Measurements from ENCODE around the gene CDH26.
A peak's percentile ranks its signal among the peaks of the same experiment; 100 is the strongest.

The CDH26 gene

DNA sequence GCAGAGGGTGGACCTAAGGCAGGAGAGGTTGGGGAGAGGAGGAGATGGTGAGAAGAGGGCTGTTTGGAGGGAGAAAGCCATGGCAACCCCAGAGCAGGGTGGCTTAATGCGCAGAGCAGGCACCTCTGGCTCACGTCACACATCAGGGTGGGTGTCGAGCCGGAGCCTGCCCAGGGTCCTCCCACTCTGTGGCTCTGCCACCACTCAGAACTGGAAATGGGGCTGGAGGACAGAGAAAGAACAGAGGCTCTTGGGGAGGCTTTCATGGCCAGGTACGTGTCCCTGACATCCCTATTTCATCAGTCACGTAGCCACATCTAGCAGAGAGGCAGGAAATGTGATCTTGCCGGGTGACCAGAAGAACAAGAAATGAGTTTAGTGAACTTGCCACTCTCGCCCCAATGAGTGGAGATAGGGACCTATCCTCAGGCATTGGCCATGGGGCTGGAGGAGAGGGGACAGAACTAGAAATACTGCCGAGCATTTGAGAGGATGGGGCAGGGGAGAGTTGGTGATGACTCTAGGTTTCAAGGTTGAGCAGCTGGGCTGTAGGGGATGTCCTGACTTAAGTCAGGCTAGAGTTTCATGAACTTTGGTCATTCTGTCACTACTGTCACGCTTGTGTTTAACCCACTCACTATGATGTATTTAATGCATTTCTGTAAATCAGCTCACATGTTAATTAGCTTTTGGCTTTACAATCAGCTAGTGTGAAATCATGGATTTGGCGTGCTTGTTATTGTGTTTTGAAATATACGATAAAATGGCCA is 52.7 kb downstream of the CDH26 start:
- DNase-seq, result no peak

- DNase-seq, result no peak
These were observed 53.6 kb downstream of the CDH26 start for GRCh38 chr20:60011512-60012507.

GRCh38 chr20:60013296-60014139 is 55.3 kb downstream of the CDH26 start:
- DNase-seq, result no peak

DNA sequence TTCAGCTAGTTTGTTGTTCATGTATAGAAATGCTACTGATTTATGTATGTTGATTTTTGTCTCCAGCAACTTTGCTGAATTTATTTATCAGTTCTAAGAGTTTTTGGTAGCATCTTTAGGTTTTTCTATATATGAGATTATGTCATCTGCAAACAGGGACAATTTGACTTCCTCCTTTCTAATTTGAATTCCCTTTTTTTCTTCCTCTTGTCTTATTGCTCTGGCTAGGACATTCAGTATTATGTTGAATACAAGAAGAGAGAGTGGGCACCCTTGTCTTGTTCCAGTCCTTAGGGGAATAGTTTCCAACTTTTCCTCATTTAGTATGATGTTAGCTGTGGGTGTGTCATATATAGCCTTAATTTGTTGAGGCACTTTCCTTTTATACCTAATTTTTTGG is 58.2 kb downstream of the CDH26 start:
- DNase-seq, result no peak

GRCh38 chr20:60020251-60020650 is 62.0 kb downstream of the CDH26 start:
- DNase-seq, result no peak

DNA sequence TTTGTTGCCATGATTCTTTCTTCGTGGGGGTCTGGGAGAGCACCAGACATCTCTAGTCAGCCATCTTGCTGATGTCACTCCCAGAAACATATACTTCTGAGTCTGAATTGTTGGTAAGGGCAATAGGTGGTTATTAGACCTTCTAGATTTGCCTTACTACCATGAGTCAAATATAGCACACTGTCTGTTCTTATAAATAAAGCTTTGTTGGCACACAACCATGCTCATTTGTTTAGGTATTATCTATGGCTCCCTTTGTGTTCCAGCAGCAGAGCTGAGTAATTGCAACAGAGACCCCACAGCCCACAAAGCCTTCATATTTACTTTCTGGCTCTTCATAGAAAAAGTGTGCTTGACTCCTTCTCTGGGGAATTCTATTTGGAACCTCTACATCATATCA is 62.9 kb downstream of the CDH26 start:
- DNase-seq, result no peak

DNA sequence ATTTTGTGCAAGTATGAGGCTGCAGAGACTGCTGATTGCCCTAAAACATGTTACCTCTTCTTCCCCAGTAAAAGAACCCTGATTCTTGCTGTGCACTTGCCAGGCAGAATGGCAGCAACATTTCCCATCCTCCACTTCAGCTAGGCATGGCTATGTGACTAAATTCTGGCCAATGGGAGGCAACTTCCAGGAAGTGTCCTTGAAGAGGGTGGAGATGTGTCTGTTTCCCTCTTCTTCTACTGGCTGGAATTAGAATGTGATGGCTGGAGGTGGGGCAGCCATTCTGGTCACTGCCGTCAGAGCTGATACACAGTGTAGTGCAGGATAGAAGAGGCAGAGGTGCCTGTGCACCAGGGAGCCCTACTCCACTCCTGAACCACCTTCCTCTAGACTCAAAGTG is 64.6 kb downstream of the CDH26 start:
- no peak for DNase-seq

DNA sequence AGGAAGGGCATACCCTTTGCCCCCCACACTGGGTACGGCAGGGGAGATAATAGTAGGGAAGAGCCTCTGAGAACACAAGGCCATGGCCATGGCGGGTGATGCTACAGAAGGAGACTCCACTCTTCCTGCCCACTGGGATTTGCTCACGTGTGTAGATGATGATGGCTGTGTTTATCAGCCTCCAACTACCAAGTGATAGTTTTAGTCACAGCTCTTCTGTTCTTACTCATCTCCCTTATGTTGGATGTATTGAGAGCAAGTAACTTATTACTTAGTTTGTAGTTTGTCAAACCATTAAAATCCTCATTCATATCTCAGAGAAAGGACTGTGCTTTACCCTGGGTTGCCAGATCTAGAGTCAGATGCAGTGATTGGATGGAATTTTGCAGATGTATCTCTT is 66.0 kb downstream of the CDH26 start:
- no peak for DNase-seq

DNA sequence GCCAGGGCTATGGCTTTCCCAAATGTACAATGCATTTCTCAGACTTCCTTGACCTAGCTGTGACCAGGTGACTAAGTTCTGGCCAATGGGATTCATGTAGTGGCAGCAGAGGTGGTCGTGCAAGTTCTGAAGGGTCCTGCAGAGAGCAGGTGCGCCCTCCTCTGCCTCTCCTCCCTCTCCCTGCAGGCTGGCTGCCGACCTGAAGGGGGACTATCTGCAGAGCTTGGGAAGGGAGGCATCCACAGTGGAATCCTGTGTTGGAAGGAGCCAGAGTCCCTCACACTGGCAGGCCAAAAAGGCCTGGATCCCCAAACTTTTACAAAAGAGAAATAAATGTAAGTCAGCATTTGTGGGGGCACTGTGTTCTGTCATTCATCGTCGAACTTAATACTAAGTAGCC is 66.6 kb downstream of the CDH26 start:
- DNase-seq, result no peak

DNA sequence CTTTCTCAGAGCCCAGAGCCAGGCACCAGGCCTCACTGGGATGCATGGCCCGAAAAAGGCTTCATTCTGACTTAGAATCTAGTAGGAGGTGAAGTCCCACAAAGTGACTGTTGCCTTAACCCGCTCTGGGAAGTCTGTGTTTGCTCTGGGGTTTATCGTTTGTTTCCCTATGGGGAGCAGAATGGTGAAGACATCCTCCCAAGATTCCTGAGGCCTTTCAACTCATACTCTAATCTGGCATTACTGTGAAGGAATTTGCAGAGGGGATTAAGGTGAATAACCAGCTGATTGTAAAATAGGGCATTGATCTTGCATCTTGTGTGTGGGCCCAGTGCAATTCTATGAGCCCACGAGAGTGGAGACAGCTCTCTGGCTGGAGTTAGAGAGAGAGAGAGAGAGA is 67.8 kb downstream of the CDH26 start:
- DNase-seq, result no peak

DNA sequence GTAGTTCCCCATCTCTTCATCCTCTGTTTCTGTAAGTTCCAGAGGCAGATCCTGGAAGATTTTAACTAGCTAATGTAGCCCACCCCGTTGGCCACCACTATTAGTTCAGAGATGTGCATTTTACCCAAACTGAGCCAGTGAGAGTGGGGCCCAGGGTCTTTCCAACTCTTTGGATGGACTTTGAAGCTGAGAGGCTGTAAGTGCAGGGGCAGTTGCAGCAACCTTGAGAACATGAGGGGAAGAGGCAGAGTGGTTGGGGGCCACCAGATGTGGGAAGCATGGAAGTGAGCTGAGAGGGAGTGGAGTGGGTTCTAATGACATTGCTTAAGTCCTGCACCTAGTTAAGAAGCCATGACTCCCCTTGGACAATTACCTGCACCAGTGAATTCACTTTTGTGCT is 72.2 kb downstream of the CDH26 start:
- DNase-seq, result no peak

- no peak for DNase-seq
These were observed 72.9 kb downstream of the CDH26 start for GRCh38 chr20:60031107-60031506.

DNA sequence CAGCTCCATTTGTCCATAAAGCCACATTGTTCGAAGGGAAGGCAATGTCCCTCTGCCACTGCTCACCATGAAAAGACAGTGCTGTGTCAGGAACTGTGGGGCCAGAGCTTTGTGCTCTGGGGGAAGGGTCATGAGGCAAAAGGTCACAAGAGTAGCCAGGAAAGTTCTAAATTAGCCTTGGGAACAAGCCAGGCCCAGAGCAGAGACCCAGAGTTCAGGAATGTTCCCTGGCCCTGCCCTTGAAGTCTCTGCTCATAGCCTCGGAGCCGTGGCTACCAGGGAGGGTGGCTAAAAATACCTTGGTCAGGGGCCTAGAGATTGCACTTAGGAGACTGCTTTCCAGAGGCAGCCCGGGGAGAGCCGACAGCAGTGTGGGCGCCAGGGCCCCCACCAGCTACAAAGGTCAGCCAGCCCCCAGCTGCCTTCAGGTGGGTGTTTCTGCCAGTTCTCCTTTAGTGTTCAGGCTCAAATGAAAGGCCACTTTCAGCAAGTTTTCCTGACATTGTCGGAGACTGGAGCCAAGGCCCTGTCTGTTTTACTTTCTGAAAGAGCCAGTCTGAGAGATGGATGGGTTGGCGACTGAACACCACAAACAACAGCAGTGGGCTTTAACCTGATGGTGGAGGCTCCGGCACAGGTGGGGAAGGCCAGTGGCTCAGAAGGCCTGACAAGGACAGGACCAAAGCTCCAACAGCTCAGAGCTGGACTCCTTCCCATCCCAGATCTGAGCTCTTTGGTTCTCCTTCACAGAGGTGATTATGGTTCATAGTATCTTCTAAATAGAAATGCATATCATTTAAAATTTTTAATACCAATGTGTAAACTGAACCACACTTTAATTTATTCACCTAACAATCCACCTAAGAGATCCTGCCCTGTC is 76.2 kb downstream of the CDH26 start:
- peak in 13 of 56 donors; percentile 13 to 55 (median 35) for DNase-seq

DNA sequence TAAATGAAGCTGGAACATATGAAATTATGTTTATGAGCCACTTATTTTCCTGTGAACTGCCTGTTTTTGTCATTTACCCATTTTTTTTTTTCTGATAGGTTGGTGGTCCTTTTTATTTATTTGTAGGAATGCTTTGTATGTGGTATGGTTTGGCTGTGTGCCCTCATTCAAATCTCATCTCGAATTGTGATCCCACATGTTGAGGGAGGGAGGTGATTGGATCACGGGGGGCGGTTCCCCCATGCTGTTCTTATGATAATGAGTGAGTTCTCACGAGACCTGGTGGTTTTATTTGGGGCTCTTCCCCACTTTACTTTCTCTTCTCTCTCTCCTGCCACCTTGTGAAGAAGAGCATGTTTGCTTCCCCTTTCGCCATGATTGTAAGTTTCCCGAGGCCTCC is 77.3 kb downstream of the CDH26 start:
- DNase-seq, result no peak

DNA sequence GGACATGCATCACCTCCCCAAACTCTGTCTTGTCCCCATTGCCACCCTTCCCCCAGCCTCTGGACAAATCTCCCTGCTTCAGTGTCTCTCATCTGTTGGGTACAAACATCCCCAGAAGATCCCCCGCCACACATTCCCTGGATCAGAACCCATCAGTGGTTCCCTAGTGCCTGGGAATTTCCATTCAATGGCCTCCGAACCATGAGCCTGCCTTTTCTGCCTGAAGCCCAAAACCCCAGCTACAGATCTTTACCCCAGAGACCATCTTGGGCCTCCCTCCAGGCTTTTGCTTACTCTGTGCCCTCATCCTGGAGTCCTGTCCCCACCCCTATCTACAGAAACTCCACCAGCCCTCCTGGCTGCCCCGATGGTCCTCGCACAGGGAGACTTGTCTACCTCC is 78.1 kb downstream of the CDH26 start:
- DNase-seq, result no peak

- DNase-seq, result no peak
These were observed 78.7 kb downstream of the CDH26 start for GRCh38 chr20:60036746-60037499.

DNA sequence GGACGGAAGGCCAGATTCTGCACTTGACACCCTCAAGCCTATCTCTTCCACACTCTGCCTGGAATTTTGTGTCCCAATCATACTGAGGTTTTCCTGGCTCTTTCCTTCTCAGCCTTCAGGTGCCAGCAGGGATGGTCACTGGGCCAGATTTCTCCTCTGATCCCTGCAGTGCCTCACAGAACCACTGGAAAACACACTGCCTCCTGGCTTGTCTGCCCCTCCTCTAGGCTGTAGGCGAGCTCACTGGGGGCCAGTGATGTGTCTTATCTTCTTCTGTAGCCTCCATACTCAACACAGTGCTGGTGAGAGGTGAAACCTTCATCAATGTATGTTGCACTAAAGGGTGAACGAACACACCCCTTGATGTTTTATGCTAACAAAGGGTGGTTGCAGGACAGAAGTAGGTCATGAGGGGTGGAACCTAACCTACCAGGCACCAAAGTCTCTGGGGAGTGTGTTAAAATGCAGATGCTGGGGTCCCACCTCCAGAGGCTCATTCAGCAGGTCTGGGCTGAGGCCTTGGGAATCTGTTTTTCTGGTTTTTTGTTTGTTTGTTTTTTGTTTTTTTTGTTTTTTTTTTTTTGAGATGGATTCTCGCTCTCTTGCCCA is 80.3 kb downstream of the CDH26 start:
- DNase-seq, result no peak

- DNase-seq, result no peak
These were observed 81.3 kb downstream of the CDH26 start for GRCh38 chr20:60039526-60039925.

DNA sequence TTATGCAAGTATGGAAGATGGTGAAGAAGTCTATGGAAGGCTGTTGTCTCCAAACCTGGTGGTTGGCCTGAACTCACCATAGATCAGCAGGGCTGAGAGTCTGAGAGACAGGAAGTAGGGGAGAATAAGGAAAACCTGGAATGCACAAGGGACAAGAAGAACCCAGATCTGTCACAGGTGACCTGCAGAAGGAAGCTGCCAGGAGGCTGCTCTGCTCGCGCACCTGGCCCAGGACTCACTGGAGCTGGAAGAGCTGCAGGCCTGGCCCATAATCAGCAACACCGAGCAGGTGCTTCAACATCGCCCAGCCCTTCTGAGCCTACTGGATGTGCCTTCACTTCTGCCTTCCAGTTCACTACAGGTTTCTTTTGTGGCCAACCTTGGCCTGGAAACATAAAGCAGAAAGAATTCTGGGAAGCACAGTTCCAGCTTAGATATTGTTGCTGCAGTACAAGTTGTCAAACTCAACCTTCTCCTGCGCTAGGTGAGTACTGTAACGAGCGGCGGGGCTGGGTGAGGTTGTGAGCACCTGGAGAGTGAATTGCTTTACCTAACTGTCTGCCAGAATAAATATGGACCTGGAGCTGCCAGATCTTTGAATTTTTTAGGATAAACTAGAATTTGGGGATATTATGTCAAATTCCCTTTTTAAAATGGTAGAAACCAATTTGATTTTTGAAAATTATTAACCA is 82.4 kb downstream of the CDH26 start:
- DNase-seq, result no peak
